ENCODE results near the gene FBXO31. TPM values are rescaled to one million over a fixed set of nuclear protein-coding genes. Genes with fewer than 3 reads are reported as not detected.
A peak's percentile ranks its signal among the peaks of the same experiment; 100 is the strongest.

The FBXO31 gene
- total and polyA plus RNA-seq, 2 of the 13 experiments (the other 11 are each of a cell fraction or from before 2014, with no cell fraction given) = 92.4 to 101 TPM

GRCh38 chr16:87382023-87382785 is 1.4 kb downstream of the FBXO31 start (continued):
- TF ChIP-seq CEBPZ (IDR thresholded peaks at IDR 0.05; ENCODE audit: low read length) (no peak), U2AF1 (optimal IDR thresholded peaks at IDR 0.05; ENCODE audit: low read depth, low read length) (no peak), ZNF510 (CRISPR knock-in tag; IDR thresholded peaks at IDR 0.05; ENCODE audit: low read depth) (0 out of 2 replicates have a peak, but pooled peaks have one; percentile 61), ZXDC (CRISPR knock-in tag; IDR thresholded peaks at IDR 0.05) (no peak), MYC (CRISPR knock-in tag; IDR thresholded peaks at IDR 0.05; ENCODE audit: borderline replicate concordance) (peak; percentile 63; the same call in 1 of the 2 replicates), SP5 (CRISPR knock-in tag; IDR thresholded peaks at IDR 0.05; ENCODE audit: borderline replicate concordance, low read depth) (peak; percentile 87), ZUFSP (CRISPR knock-in tag; IDR thresholded peaks at IDR 0.05; ENCODE audit: borderline replicate concordance) (no peak), NR2F1 (CRISPR knock-in tag; IDR thresholded peaks at IDR 0.05) (peak; percentile 95 to 100), SMC3 (IDR thresholded peaks at IDR 0.05; ENCODE audit: low read length) (no peak), HNRNPUL1 (IDR thresholded peaks at IDR 0.05; ENCODE audit: low read depth, low read length) (peak; percentile 33; the same call in 1 of the 2 replicates), CBX1 (IDR thresholded peaks at IDR 0.05; ENCODE audit: low read depth) (no peak), NFKB2 (CRISPR knock-in tag; IDR thresholded peaks at IDR 0.05; ENCODE audit: borderline replicate concordance) (peak; percentile 66; the same call in 1 of the 2 replicates), ZFAT (CRISPR knock-in tag; conservative IDR thresholded peaks at IDR 0.05) (no peak), ETV5 (CRISPR knock-in tag; IDR thresholded peaks at IDR 0.05; ENCODE audit: borderline replicate concordance) (peak; percentile 79), ARNT2 (CRISPR knock-in tag; IDR thresholded peaks at IDR 0.05; ENCODE audit: low read depth) (peak; percentile 77; the same call in 1 of the 2 replicates), HMGXB3 (CRISPR knock-in tag; IDR thresholded peaks at IDR 0.05; ENCODE audit: borderline replicate concordance) (peak; percentile 88)

All from HepG2 (cell line).